Smooth muscle cell (in vitro differentiated cells): ENCODE results near the gene EXOC3L4. TPM values are rescaled to one million over a fixed set of nuclear protein-coding genes. Genes with fewer than 3 reads are reported as not detected.

Source experiments
- DNase-seq: peaks from one replicate; lab custom pipeline; 2025; ENCODE audit not compliant: unreplicated experiment; lab: John Stamatoyannopoulos, UW
- H2AFZ ChIP-seq: fragments of 200-600 bp; sonication (generic); 2 replicates; pipeline ENCODE4 v1.6.0; 2016; ENCODE audit warnings: antibody characterized with exemption, low read depth, mild to moderate bottlenecking
- H3F3A ChIP-seq: fragments of 200-600 bp; sonication (generic); 2 replicates; pipeline ENCODE4 v1.6.0; 2017; ENCODE audit warnings: antibody characterized with exemption, low read depth
- H3K27ac ChIP-seq: fragments of 200-600 bp; sonication (generic); 2 replicates; pipeline ENCODE4 v1.5.1; 2016; ENCODE audit warnings: low read depth, mild to moderate bottlenecking
- H3K27me3 ChIP-seq: fragments of 200-600 bp; sonication (generic); 2 replicates; pipeline ENCODE4 v1.6.1; 2016; ENCODE audit warnings: low read depth, mild to moderate bottlenecking
- H3K36me3 ChIP-seq: fragments of 200-600 bp; sonication (generic); 2 replicates; pipeline ENCODE4 v1.5.1; 2016; ENCODE audit warnings: low read depth
- H3K4me1 ChIP-seq: fragments of 200-600 bp; sonication (generic); 2 replicates; pipeline ENCODE4 v1.5.1; 2016; ENCODE audit warnings: low read depth
- H3K4me2 ChIP-seq: fragments of 200-600 bp; sonication (generic); 2 replicates; pipeline ENCODE4 v1.6.0; 2016; ENCODE audit warnings: mild to moderate bottlenecking
- H3K4me3 ChIP-seq: fragments of 200-600 bp; sonication (generic); 2 replicates; pipeline ENCODE4 v1.5.1; 2016; ENCODE audit warnings: mild to moderate bottlenecking
- H3K79me2 ChIP-seq: fragments of 200-600 bp; sonication (generic); 2 replicates; pipeline ENCODE4 v1.6.0; 2016; ENCODE audit warnings: low read depth, mild to moderate bottlenecking
- H3K9ac ChIP-seq: fragments of 200-600 bp; sonication (generic); 2 replicates; pipeline ENCODE4 v1.6.0; 2016; ENCODE audit warnings: low read depth
- H3K9me3 ChIP-seq: fragments of 200-600 bp; sonication (generic); replicated peaks from 2 replicates; pipeline ENCODE4 v1.5.1; 2016; ENCODE audit warnings: low read depth
- H4K20me1 ChIP-seq: fragments of 200-600 bp; sonication (generic); 2 replicates; pipeline ENCODE4 v1.6.0; 2016; ENCODE audit warnings: low read depth
- CTCF ChIP-seq: fragments of 200-600 bp; sonication (generic); IDR thresholded peaks from 2 replicates; pipeline ENCODE4 v1.5.1; 2017; ENCODE audit warnings: borderline replicate concordance, mild to moderate bottlenecking, antibody characterized with exemption; ENCODE audit not compliant: insufficient read depth, poor library complexity, severe bottlenecking
- WGBS: methylation state at CpG from one replicate; pipeline ENCODE4 v1.1.7; 2016; ENCODE audit warnings: low lambda C conversion rate; 5-methylcytosine and 5-hydroxymethylcytosine counted together
- polyA plus RNA-seq: library from polyadenylated mRNA; unstranded; fragments of >200 nt; fragmentation: Nextera tagmentation; extraction: Ambion mirVana; gene quantifications from 2 replicates; pipeline ENCODE4 v1.2.1, GENCODE V29; 2016
- total RNA-seq: library from RNA; depleted of rRNA; stranded (reverse); fragments of >200 nt; gene quantifications from 2 replicates; pipeline ENCODE4 v1.2.3, GENCODE V29; 2014

The EXOC3L4 gene
- total and polyA plus RNA-seq, 2 experiments from 2014 or later: not detected

DNA sequence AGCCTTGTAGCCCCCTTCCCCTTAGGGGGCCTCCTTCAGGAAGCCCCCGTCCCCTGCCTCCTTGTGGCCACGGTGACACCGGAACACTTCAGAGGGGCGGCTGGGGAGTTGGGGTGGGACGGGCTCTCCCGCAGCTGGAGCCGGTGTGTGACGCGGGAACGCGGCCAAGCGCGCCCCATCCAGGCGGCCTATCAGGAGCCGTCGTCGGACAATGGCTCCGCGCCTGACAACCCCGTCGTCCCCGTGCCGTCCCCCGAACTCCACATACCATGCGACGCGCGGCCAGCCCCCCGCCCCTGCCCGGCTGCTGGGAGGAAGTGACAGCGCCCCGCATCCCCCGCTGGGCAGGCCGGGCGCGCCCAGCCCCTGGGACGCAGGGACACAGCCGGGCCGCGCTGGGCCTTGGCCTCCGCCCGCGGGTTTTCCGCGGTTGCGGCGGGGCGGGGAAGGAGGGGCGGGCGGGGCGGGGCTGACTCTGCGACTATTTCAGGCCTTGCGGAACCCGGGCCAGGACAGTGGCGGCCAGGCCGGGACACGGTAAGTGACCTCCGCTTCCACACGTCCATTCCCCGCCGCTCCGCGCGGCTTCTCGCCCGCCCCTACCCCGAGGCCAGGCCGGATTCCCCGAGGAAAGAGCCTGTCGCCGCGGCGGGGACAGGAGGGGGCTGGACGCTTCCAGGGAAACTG, 28.6 kb downstream of the EXOC3L4 start, which contains the start of gene TNFAIP2:
TNFAIP2 (plus strand) TSS at position 515 of the 687 bp plus-strand sequence. CDS start 2,997 bp downstream, outside the sequence.
- Histone ChIP-seq H3K79me2 (peaks cover 6% of the 10 kb centered on the region), H3K27me3 (no peaks in the 10 kb centered on the region), H3K9ac (peak within 1 kb of the TSS; percentile 70), H2AFZ (peak within 1 kb of the TSS; percentile 84), H3K4me3 (peak within 1 kb of the TSS; percentile 66), H3K4me2 (peak within 1 kb of the TSS; percentile 94), H3K27ac (peak within 1 kb of the TSS; percentile 66), H3F3A (no peaks in the 10 kb centered on the region), H3K9me3 (no peaks in the 10 kb centered on the region), H3K36me3 (no peaks in the 10 kb centered on the region), H3K4me1 (peaks cover 31% of the 10 kb centered on the region), H4K20me1 (peaks cover 37% of the 10 kb centered on the region)
- DNase-seq: no peak
- 6% methylated on average over 43 of the region's 74 CpGs for WGBS
- no peak for TF ChIP-seq CTCF

DNA sequence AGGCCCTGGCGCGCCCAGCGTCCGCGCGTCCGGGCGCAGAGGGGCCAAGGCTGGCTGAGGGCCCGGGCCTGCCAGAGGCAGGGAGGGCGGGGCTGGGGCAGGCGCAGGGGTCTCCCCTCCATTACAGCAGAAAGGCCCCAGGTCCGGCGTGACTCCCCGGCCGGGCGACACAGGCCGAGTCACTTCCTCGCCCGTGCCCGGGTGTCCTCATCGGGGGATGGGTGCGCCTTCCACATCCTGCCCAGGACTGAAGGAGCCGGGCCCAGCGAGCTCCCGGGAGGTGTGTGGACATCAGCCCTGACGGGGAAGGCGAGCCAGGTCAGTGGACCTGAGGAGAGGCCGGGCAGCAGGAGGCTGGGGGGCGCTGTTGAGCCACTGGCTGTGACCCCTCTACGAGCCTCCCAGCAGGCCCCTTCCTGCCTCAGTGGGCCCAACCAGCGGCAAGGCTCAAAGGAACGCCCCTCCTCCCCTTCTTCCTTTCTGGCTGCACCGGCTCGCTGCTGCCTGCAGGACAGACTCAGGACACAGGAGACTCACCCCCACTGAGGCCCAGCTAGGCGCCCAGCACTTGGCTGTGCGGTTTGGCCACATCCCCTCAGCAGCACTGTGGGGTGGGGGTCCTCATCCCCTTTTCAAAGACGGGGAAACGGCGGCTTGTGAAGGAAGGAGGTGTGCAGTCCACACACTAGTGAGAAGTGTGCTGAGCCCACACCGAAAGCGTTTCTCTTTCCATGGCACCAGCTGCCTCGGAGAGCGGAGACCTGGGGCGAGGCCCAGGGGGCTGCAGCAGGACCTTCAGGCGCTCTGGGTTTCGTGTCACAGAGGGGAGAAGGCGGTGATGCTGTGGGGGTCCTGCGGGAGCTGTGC, 29.3 kb downstream of the EXOC3L4 start:
- peaks cover 31% of the 10 kb centered on the region for H3K4me1 ChIP-seq
- 32% methylated on average over 39 of the region's 48 CpGs for WGBS

GRCh38 chr14:103124501-103125001, 30.0 kb downstream of the EXOC3L4 start:
- H3F3A ChIP-seq: no peaks in the 10 kb centered on the region
- peak overlapping the region; percentile 66 for H3K4me3 ChIP-seq
- 100% methylated on average over 1 of the region's 5 CpGs for WGBS
- H4K20me1 ChIP-seq: peaks cover 52% of the 10 kb centered on the region
- H3K27ac ChIP-seq: no peak overlapping the region
- H2AFZ ChIP-seq: no peak overlapping the region
- peaks cover 31% of the 10 kb centered on the region for H3K4me1 ChIP-seq
- H3K9me3 ChIP-seq: no peaks in the 10 kb centered on the region
- no peaks in the 10 kb centered on the region for H3K36me3 ChIP-seq
- TF ChIP-seq CTCF: no peak
- no peaks in the 10 kb centered on the region for H3K27me3 ChIP-seq
- H3K9ac ChIP-seq: no peak overlapping the region
- no peak for DNase-seq
- peak overlapping the region; percentile 94 for H3K4me2 ChIP-seq
- peaks cover 6% of the 10 kb centered on the region for H3K79me2 ChIP-seq

More for the DNA sequence above, 29.3 kb downstream of the EXOC3L4 start:
- Histone ChIP-seq H3K4me3 (peak overlapping the region; percentile 66), H3K4me2 (peak overlapping the region; percentile 94), H3K79me2 (peaks cover 6% of the 10 kb centered on the region), H3K27ac (peak overlapping the region; percentile 23), H3K9me3 (no peaks in the 10 kb centered on the region), H3K9ac (peak overlapping the region; percentile 70), H3K27me3 (no peaks in the 10 kb centered on the region), H4K20me1 (peaks cover 45% of the 10 kb centered on the region), H2AFZ (peak overlapping the region; percentile 84), H3F3A (no peaks in the 10 kb centered on the region), H3K36me3 (no peaks in the 10 kb centered on the region)
- no peak for DNase-seq
- peak; percentile 36 for TF ChIP-seq CTCF
